ENCODE measurements around the gene SRP9.

DNA sequence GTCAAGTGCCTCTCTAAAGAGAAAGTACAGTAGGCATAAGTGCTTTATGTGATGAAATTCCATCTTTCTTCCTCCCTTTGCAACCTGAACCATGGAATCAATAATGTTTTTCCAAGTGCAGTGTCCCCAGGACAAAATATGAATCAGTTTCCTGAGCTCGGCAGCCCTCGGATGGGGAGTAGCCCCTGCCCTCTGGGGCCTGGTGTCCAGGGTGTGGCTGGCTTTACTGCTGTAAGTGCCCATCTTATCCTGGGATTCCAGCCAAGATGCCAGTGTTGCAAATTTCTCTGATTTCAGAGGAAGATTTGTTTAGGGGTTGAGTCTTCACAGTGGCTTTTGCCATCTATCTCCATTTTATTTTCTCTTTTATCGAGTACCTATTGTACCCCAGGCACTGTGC is 40.5 kb upstream of the SRP9 start:
- TF ChIP-seq RB1 (IDR thresholded peaks at IDR 0.05; ENCODE audit: borderline replicate concordance) (no peak), IKZF1 (conservative IDR thresholded peaks at IDR 0.05) (no peak), POLR2A (IDR thresholded peaks at IDR 0.05; ENCODE audit: low read depth, low read length) (no peak)
